GM12865 (cell line): Measurements from ENCODE around the gene CSMD2.

Source experiments
- DNase-seq: peaks from one replicate; pipeline ENCODE4 v3.0.0; 2010; ENCODE audit warnings: low read depth
- H3K4me3 ChIP-seq: 2 replicates; pipeline ENCODE4 v1.5.1; 2011; ENCODE audit warnings: mild to moderate bottlenecking, low read depth, low read length, control low read depth
- CTCF ChIP-seq: IDR thresholded peaks from 2 replicates; pipeline ENCODE4 v1.5.1; 2011; ENCODE audit warnings: low read length, control low read depth, low read depth, inconsistent platforms; ENCODE audit not compliant: insufficient read depth; ENCODE audit errors: missing control alignments

The CSMD2 gene

GRCh38 chr1:33893147-33893830 is 271.7 kb downstream of the CSMD2 start:
- no peak for TF ChIP-seq CTCF
- no peak overlapping the region for H3K4me3 ChIP-seq
- DNase-seq: no peak

GRCh38 chr1:33886496-33886895 is 278.5 kb downstream of the CSMD2 start:
- no peak for TF ChIP-seq CTCF
- no peak overlapping the region for H3K4me3 ChIP-seq
- no peak for DNase-seq

GRCh38 chr1:33880305-33880704 is 284.7 kb downstream of the CSMD2 start:
- no peak overlapping the region for H3K4me3 ChIP-seq
- no peak for TF ChIP-seq CTCF
- DNase-seq: no peak

- no peak for DNase-seq
- TF ChIP-seq CTCF: no peak
- H3K4me3 ChIP-seq: no peak overlapping the region
Measured at GRCh38 chr1:33878392-33878791, 286.6 kb downstream of the CSMD2 start.

- DNase-seq: no peak
- no peak overlapping the region for H3K4me3 ChIP-seq
- TF ChIP-seq CTCF: no peak
Measured at GRCh38 chr1:33876970-33877650, 287.9 kb downstream of the CSMD2 start.

- TF ChIP-seq CTCF: no peak
- DNase-seq: no peak
- H3K4me3 ChIP-seq: no peak overlapping the region
Measured at GRCh38 chr1:33875862-33876261, 289.2 kb downstream of the CSMD2 start.

GRCh38 chr1:33874636-33875035 is 290.4 kb downstream of the CSMD2 start:
- TF ChIP-seq CTCF: no peak
- H3K4me3 ChIP-seq: no peak overlapping the region
- no peak for DNase-seq
